Activated CD8-positive, alpha-beta memory T cell treated with anti-CD3 and anti-CD28 coated beads, Interleukin-2, amount 50 U/mL, for 24 hours (primary cell): ENCODE results near the gene CA11.
"Not testable (repeated sequence)": the region's sequence is repeated elsewhere in the genome, so short reads cannot be mapped to it uniquely, and the experiment has no call there.

ENCODE experiments used
- DNase-seq: peaks from one replicate; pipeline ENCODE4 v3.0.0-alpha.2; 2020; ENCODE audit errors: extremely low read depth

Gene CA11

DNA sequence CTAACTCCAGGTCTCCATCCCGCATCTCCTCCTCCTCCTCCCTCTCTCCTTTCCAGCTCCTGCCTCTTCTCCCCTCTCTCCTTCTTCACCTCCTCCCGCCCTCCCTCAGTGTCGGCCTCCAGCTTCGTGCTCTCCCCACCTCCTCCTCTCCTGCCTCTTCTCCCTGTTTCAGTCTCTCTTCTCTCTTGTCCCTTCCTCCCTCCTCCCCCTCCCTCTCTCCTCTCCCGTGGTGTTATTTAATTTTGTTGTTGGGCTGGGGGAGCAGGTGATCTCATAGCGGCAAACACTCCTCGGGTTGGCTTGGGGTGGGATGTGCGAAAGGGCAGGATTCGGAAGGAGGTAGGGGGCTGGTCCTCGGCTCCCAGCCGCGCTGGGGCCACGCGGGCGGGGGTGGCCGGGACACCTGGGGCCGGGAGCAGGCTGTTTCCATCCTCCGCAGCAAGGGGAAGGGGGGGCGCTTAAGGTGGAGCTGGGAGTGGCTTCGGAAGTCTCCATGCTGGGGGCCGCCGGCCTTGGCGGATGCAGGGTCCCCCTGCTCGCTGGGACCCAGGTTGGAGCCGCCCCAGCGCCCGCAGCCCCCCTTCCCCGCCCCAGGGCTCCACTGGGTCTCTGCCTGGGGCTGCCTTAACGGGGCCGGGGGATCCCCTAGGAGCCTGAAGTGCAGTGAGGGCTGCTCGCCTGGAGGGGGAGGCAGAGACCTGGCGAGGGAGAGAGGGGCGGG is at the start of gene CA11:
TSS of gene CA11 (minus strand) at position 187 of the 721 bp plus-strand sequence. CDS start 555 bp downstream, outside the sequence.
- peak; percentile 76 for DNase-seq

DNA sequence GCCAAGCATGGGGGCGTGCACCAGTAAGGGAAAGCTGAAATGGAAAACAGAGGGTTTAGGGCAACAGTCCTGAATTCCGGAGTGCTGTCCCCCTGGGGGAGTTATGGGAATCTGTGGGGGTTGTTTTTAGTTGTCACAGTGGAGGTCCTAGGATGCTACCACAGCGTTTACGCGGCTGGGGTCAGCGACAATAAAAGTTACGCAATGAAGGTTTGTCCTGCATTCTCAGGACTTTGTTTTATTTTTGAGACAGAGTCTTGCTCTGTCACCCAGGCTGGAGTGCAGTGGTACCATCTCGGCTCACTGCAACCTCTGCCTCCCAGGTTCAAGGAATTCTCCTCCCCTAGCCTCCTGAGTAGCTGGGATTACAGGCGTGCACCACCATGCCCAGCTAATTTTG is 47.6 kb upstream of the CA11 start:
- not testable (repeated sequence) for DNase-seq

DNA sequence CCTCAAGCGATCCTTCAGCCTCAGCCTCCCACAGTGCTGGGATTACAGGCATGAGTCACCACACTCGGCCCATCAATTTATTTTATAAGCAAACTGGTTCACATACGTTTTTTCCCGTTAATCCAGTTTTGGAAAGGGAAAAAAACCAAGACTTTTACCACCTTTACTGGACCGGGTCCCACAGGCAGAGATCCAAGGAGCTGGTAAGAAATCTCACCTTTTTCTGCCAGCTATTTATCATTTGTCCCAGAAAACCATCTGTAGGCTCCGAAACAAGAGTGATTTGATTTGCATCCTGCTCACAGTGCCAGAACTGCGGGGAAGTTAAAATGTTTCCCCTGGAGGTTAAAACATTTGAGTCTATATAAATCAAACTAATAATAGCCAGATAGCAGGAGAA is 43.5 kb upstream of the CA11 start:
- DNase-seq: no peak

DNA sequence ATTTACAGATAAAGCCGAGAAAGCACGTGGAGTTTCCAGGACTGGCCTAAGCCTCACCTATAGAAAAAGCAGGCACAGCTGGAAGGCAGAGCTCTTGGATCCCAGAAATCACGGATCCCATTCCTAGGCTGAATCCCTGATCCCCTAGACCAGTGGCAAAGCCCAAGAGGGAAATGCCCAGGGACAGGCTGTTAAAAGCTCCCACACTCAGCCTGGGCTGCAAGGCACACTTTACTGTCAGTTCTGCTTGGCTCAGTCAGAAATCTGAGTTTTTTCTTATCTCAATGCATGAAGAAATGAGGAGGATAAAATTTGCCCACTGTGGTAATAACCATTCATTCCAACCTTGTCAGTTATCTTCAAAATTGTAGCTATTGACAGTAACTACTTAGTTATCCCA is 41.8 kb upstream of the CA11 start:
- DNase-seq: no peak

DNA sequence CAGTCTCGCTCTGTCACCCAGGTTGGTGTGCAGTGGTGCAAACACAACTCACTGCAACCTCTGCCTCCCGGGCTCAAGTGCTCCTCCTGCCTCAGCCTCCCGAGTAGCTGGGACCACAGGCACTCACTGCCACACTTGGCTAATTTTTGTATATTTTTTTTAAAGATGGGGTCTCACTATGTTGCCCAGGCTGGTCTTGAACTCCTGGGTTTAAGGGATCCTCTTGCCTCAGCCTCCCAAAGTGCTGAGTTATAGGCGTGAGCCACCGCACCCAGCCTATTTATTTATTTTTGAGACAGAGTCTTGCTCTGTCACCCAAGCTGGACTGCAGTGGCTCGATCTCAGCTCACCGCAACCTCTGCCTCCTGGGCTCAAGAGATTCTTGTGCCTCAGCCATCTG is 40.6 kb upstream of the CA11 start:
- not testable (repeated sequence) for DNase-seq

DNA sequence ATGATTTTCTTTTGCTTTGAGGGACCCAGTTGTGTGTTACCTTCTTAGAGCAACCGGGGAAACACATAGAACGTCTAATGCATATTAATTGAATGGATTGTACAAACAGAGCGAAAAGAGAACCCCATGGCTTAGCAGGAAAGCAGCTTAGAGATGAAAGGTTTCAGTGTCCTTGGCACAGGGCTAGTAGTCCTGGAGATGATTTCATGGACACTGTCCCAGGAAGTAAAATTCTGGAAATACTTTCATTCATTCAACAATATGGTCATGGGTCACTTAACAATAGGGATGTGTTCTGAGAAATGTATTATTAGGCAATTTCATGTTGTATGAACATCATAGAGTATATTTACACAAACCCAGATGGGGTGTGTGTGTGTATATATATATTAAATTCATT is 40.1 kb upstream of the CA11 start:
- DNase-seq: no peak

DNA sequence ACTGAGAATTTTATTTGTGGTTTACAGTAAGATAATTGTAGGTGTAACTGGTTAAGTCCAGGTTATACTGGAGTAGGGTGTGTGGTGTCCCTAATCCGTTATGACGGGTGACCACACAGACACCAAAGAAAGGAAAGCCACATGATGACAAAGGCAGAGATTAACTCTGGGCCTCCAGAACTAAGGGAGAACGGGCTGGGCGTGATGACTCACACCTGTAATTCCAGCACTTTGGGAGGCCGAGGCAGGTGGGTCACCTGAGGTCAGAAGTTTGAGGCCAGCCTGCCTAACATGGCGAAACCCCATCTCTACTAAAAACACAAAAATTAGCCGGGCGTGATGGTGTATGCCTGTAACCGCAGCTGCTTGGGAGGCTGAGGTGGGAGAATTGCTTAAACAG is 39.6 kb upstream of the CA11 start:
- no peak for DNase-seq

DNA sequence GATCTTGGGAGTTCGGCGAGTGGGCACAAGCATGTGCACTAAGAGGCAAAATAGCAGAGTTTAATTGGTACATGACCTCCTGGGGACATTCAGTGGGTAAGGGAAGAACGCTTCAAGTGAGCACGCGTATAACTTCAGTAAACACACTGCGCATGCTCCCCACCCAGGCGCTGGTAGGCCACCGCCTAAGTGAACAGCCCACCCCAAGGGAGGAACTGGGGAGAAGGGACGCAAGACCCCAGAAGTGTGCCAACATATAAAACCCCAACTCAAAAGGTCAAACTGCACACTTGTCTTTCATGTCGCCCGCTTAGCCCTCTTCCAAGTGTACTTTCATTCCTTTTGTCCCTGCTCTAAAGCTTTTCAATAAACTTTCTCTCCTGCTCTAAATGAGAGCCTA is 37.4 kb upstream of the CA11 start:
- peak; percentile 6 for DNase-seq

DNA sequence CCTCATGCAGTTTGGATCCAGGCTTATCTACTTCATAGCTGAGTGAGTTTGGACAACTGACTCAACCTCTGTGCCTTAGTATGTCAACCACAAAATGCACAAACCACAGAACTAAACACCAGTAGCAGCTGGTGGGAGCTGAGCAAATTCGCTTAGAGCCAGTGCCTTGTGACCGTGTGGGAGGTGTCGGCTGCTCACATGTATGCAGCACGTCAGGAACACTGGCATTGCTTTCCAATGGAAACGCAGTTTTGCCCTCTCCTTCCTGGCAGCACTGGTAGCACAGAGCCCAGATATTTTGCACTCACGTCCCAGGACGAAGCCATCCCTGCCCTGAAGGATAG is 35.1 kb upstream of the CA11 start:
- no peak for DNase-seq

DNA sequence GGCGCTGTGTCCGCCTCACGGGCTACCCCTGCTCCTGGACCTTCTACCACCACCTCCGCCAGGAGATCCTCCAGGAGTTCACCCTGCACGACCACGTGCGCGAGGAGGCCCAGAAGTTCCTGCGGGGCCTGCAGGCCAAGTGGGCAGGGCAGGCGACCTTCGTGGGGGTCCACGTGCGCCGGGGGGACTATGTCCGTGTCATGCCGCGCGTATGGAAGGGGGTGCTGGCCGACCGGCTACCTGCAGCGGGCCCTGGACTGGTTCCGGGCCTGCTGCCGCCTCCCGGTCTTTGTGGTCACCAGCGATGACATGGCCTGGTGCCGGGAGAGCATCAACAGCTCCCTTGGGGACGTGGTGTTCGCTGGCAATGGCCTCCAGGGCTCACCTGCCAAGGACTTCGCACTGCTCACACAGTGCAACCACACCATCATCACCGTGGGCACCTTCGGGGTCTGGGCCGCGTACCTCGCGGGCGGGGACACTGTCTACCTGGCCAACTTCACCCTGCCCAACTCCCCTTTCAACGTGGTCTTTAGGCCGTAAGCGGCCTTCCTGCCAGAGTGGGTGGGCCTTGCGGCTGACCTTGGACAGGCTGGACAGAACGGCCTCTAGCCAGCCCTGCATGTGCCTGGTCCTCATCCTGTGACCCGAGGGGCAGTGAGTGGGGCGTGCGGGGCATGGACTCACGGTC is 34.6 kb upstream of the CA11 start:
- DNase-seq: no peak

DNA sequence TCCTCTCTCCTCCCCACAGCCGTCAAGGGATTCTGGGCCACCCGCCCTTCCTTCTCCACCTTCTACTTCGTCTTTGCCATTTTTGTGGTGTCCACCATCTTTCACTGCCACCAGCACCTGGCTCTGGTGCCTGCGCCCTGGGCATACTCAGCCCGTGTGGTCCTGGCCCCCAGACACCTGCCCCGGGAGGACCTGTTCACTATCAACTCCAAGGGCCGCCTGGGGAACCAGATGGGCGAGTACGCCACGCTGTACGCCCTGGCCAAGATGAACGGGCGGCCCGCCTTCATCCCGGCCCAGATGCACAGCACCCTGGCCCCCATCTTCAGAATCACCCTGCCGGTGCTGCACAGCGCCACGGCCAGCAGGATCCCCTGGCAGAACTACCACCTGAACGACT is 34.0 kb upstream of the CA11 start:
- not testable (repeated sequence) for DNase-seq

DNA sequence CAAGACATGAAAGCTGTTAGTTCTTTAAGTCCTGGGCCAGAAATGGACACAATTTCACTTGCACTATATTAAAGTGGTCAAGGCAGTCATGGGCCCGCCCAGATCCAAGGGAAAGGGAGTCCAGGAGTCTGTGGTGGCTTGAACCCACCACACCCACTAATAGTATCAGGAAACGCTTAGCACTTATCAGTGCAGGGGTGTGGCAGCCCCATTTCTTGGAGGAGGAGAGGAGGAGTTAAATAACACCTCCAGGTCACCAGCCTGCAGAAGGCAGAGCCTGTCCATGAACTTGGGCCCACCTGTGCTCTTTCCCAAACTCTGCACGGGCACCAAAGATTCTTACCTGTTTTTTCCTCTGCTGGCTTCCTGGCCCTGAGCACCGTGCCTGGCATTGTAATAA is 32.2 kb upstream of the CA11 start:
- DNase-seq: no peak

DNA sequence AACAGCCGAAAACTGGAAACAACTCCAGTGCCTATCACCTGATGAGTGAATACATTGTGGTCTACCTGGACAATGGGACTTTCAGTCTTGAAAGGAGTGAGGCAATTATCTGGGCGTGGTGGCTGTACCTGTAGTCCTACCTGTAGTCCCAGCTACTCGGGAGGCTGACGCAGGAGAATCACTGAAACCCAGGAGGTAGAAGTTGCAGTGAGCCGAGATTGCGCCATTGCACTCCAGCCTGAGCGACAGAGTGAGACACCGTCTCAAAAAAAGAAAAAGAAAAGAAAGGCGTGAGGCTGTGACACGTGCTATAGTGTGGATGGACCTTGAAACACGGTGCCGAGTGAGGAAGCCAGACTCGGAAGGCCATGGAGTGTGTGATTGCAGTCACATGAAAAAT is 30.9 kb upstream of the CA11 start:
- DNase-seq: no peak

DNA sequence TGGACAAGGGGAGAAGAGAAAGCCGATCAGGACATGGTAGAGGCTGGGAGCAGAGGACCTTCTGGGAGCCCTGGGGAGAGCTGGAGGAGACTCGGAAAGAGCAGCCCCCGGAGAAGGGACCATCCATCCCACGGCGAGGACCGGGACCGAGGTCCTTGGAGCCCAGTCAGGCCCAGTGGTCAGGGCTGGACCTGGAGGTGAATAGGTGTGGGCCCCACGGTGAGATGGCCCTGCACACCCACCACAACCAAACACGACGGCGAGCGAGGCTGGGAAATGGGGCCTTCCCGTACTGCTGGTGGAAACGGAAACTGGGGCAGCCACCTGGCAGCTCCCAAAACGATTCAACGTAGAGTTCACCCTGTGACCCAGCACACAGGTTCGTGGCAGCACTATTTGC is 30.5 kb upstream of the CA11 start:
- DNase-seq: no peak

DNA sequence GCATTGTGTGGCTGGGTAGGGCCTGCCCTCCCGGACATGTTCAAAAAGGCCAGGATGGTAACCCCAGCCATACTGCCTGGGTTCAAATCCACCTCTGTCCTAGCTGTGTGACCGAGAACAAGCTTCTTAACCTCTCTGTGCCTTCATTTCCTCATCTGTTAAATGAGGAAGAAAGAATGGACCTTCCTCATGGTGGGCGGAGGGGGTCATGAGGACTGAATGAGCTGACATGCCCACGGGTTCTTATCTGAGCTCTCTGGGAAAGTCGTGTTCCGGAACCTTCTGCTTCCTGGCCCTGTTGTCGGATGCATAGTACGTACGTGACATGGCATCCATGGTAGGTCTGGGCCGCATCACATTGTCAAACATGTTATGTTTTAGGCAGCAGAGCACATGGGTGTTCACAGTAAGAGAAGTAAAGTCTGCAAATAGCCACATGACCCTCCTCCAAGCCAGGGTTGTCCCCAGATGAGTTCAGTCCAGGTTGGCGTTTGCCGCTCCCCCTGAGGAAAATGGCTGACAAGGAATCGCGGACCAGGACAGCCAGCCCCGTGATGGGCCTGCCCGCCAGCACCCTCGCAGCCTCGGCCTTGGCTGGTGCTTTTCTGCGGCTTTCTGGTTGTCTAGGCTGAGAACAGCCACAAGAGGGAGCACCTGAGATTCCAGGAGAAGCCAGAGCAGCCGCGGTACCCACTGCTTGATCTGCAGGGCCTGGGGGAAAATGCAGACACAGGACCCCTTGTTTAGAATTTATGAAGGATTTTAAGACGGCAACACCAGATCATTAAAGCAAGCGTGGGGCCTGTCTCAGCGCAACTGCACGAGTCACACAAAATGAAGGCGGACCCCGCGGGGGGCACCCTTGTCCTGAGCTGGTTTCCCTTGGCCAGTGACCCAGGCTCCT is 29.2 kb upstream of the CA11 start:
- peak; percentile 51 for DNase-seq

DNA sequence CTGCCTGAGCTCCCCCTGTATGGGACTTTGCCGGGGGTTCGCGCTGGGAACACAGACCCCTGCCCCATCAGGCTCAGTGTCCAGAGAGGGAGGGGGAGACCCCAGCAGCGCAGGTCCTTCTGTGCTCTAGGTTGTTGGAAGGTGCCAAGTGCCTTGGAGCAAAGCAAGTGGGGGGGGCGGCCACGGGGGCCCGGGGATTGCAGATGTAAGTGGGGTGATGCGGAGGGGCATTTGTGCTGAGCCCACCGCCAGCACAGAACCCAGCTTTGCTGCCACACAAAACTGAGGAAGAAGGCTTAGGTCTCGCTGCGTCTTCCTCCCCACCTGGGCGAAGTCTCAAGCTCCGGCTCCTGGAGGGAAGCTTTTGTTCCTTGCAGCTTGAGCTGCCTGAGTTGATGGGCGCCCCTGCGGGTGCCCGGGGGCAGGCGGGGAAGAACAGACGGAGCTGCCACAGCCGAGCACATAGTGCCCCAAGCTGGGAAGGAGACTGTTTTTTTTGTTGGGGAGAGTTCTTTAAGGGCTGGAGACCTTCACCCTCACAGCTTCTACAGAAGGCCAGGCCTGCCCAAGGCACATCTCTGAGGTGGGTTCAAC is 28.3 kb upstream of the CA11 start:
- no peak for DNase-seq

DNA sequence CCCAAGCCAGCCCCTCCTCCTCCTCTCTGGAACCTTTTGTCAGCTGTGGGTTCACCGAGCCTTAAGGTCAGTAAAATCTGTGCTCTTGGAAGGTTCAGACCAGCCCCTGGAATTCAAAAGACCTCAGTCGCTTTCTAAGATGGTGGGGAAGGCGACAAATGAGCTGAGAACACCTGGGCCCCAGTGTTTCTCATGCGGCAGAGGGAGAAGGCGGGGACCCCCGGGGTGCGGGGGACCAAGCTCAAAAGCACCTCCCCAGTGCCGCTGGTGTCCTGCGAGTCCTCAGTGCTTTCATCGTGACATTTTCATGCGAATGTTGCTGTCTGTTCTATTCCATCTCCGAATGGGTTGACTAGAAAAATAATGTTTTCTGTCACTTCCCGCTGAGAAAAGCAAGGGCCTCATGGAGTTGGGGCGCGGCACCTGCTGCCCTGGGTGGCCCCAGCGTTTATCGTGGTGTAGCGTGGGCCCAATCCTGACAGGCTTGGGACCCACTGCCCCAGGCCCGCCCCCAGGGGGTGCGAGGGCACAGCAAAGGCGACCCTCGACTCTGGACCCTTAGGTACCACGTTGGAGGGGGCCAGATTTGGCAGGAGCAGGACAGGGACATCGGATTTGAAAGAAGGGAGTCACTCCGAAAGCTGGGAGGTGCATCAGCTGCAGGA is 27.6 kb upstream of the CA11 start:
- no peak for DNase-seq

DNA sequence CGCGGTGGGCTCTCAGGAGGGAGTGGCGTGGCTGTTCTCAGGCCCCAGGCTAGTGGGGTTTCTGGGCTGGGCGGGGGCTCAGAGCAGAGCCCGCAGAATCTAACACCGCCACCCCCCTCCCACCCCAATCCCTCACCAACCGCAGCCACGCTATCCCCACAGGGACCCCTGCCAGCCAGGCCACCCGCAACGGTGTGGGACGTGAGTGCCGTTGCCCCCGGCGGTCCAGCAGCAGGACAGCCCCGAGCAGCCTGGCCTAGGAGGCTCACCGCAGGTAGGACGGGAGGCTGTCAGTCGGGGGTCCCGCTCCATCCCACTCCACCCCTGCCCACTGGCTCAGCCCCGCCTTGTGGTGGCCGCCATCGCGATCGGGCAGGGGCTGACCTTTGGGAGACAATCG is 27.0 kb upstream of the CA11 start, which contains the start of gene NTN5:
TSS of gene NTN5 (minus strand) at position 24 of the 400 bp plus-strand sequence. CDS start 2,031 bp downstream, outside the sequence.
- DNase-seq: no peak

DNA sequence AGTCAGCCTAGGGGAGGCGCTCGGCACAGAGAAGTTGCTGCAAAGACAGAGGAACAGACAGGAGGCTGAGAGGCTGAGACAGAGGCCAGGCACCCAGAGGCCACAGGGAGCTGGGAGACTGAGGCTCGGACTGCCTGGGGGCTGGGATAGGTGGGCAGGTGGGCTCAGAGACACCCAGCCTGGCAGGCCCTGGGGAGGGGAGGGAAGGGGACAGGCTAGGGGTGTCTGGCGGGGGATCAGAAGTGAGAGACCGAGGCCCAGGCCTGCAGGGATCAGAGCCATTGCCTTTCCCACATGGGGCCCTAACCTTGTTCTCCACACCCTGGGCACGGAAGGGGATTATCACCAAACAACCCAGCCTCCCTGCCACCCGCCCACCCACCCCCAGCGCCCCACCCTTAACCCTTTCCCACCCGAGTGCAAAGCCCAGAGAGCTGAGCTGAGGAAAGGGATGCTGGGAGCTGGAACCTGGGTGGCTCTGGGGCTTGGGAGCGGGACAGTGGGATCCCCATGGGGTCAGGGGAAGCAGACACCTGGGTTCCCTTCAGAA is 25.5 kb upstream of the CA11 start:
- no peak for DNase-seq

DNA sequence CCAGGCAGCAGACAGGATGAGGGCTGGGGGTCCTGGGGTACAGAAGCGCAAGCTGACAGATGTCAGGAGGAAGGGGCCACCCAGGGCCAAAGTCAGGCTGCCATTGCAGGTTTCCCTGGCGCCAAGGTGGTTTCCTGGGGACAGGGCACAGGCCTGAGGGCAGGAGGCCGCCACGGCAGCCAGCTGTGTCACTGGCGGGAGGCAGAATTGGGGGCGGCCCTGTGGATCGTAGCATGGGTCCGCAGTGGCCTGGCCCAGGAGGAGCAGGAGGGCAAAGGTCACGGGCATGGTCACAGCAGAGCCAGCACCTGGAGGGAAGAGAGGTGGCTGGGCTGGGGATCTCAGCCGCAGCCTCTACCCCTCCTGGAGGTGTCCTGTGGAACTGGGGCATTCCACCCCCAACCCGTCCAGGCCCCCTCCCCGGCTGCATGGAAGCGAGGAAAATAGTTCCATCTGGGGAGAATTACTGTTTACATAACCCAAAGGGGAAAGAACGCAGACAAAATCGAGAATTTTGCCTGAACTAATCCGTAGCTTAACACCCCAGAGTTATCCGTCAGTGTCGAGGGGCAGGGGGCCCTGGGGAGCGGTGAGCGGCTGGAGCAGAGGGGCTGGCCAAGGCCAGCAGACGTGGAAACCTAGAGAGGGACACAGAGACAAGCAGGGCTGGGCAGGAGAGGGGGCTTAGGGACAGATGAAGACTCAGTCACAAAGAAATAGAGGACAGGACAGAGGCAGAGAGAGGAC is 24.9 kb upstream of the CA11 start:
- no peak for DNase-seq
